ENCODE results near the gene MYEOV. TPM values are rescaled to one million over a fixed set of nuclear protein-coding genes. Genes with fewer than 3 reads are reported as not detected.

The MYEOV gene
- total RNA-seq, 1 experiment from 2014 or later, result 182 TPM

DNA sequence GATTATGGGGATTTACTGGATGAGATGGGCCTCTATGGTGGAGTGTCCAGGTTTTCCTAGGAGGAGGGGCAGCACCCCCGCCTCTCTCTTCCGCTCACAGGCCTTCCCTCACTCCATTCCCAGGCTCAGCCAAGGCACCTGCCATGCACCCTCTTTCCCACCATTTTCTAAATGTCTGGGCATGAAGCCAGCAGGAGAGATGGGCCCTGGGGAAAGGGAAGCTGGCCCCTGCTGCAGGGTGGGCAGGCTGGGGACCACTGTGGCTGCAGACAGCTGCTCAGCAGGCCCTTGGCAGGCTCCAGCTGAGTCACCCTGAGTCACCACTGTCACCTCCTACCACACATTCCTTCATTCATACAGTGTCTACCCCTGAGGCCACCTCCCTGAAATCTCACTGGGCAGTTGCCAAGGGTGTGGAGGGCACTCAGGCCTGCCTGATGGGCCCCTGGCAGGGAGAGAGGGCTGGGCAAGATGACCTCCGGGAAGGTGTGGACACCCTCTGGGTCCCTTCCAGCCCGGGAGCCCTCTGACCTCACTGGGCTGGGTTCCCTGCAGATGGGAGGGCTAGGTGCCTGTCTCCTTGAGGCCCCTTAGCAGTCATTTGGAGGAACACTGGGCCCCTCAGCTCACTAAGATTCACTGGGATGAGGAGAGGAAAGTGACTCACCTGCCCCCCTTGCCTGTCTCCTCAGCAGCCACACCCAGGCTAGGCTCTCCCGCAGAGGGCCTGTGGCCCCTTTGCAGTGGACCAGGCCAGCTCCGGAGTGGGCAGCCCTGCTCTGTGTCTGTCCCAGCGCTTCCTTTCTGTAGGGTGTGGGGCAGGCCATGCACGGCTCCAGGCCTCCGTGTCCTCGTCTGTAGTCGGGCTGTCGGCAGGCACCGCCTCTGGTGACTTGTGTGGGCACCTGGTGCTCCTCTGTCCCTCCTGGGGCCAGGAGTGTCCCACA, 7.8 kb downstream of the MYEOV start:
- no peaks in the 10 kb centered on the region for H3K27me3 ChIP-seq (ENCODE audit: insufficient read depth, low read depth)
- peak overlapping the region; percentile 98 for H3K27ac ChIP-seq
- intact Hi-C loops (cut with micrococcal nuclease; ENCODE audit: unreplicated experiment), result loop anchor here (1.0 to 5.0 kb wide), 8 partner anchors 19 to 339 kb away; no protein-coding TSS in a partner anchor
- peak overlapping the region; percentile 98 for H3K4me2 ChIP-seq
- ChIA-PET POLR2A (ENCODE audit: unreplicated experiment) (interaction anchor here (0.5 to 1.1 kb wide), 8 partner anchors 14 to 344 kb away, joined by 3 to 7 read pairs (median 3); no protein-coding TSS in a partner anchor), CTCF (interaction anchor here (0.9 kb wide), 1 partner anchor 170 kb away, joined by 3 read pairs; no protein-coding TSS in a partner anchor)
- no peaks in the 10 kb centered on the region for H3K9me2 ChIP-seq (ENCODE audit: insufficient read depth)
- peaks cover 75% of the 10 kb centered on the region for H3K4me1 ChIP-seq (replicated peaks; ENCODE audit: insufficient read depth)
- peaks cover 72% of the 10 kb centered on the region for H3K36me3 ChIP-seq (ENCODE audit: low read depth)
- H3K79me2 ChIP-seq (ENCODE audit: low read depth), result peaks cover 91% of the 10 kb centered on the region
- peaks cover 78% of the 10 kb centered on the region for H3F3A ChIP-seq (ENCODE audit: insufficient read depth, low read depth)
- DNase-seq, result peak; percentile 99 to 100
- H2AFZ ChIP-seq, result no peak overlapping the region
- BruUV-seq (replicated peaks), result no TSS peak
- H3K9me3 ChIP-seq (ENCODE audit: insufficient read depth, low read depth), result no peaks in the 10 kb centered on the region
- H4K20me1 ChIP-seq (ENCODE audit: insufficient read depth), result peaks cover 28% of the 10 kb centered on the region
- H3K4me3 ChIP-seq, result peak overlapping the region; percentile 97; the same call in 1 of the 2 replicates
- TF ChIP-seq EZH2 (IDR thresholded peaks at IDR 0.05; ENCODE audit: low read depth), result no peak
- TF ChIP-seq, protein P1, sequence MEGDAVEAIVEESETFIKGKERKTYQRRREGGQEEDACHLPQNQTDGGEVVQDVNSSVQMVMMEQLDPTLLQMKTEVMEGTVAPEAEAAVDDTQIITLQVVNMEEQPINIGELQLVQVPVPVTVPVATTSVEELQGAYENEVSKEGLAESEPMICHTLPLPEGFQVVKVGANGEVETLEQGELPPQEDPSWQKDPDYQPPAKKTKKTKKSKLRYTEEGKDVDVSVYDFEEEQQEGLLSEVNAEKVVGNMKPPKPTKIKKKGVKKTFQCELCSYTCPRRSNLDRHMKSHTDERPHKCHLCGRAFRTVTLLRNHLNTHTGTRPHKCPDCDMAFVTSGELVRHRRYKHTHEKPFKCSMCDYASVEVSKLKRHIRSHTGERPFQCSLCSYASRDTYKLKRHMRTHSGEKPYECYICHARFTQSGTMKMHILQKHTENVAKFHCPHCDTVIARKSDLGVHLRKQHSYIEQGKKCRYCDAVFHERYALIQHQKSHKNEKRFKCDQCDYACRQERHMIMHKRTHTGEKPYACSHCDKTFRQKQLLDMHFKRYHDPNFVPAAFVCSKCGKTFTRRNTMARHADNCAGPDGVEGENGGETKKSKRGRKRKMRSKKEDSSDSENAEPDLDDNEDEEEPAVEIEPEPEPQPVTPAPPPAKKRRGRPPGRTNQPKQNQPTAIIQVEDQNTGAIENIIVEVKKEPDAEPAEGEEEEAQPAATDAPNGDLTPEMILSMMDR (conservative IDR thresholded peaks at IDR 0.05), result no peak

DNA sequence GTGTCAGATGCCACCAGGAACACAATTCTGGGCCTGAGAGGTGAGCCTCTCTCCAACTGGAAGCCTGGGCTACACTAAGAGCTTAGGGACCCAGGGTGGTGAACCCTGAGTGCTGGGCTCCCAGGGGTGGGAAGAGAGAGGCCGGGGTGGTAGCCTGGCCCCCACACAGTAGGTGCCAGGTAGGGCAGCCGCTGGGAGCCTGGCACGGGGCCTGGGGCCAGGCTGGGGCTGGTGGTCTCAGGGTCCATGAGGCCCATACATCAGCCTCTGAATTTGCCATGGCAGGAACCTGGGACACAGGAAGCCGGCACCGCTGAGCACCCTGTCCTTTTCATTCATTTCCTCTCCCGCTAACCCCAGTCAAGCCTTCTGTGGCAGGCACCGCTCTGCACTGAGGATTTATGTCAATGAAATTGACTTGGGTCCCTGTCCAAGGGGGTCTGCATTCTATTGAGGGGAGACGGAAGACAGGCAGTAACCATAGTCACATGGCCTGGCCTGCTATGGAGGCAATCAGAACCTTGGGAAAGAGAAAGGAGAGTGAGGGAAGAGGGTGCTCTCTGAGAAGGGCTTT, 8.6 kb downstream of the MYEOV start:
- Histone ChIP-seq H3K79me2 (ENCODE audit: low read depth) (peaks cover 94% of the 10 kb centered on the region), H3K9me2 (ENCODE audit: insufficient read depth) (no peaks in the 10 kb centered on the region), H3K9me3 (ENCODE audit: insufficient read depth, low read depth) (no peaks in the 10 kb centered on the region), H4K20me1 (ENCODE audit: insufficient read depth) (peaks cover 36% of the 10 kb centered on the region), H3K36me3 (ENCODE audit: low read depth) (peaks cover 78% of the 10 kb centered on the region), H3K27ac (peak overlapping the region; percentile 98), H3K27me3 (ENCODE audit: insufficient read depth, low read depth) (no peaks in the 10 kb centered on the region), H3K4me2 (peak overlapping the region; percentile 98), H2AFZ (no peak overlapping the region), H3F3A (ENCODE audit: insufficient read depth, low read depth) (peaks cover 82% of the 10 kb centered on the region), H3K4me1 (replicated peaks; ENCODE audit: insufficient read depth) (peaks cover 72% of the 10 kb centered on the region), H3K4me3 (peak overlapping the region; percentile 48; the same call in 1 of the 2 replicates)
- ChIA-PET POLR2A (ENCODE audit: unreplicated experiment) (interaction anchor here (0.5 to 0.6 kb wide), 2 partner anchors 342 to 343 kb away, joined by 4 to 7 read pairs; no protein-coding TSS in a partner anchor), CTCF (interaction anchor here (0.9 kb wide), 1 partner anchor 171 kb away, joined by 3 read pairs; no protein-coding TSS in a partner anchor)
- DNase-seq, result no peak
- no TSS peak for BruUV-seq (replicated peaks)
- intact Hi-C loops (cut with micrococcal nuclease; ENCODE audit: unreplicated experiment), result loop anchor here (5.0 kb wide), 1 partner anchor 50 kb away; no protein-coding TSS in a partner anchor
- TF ChIP-seq, protein P1 (conservative IDR thresholded peaks at IDR 0.05), result no peak
- no peak for TF ChIP-seq EZH2 (IDR thresholded peaks at IDR 0.05; ENCODE audit: low read depth)

DNA sequence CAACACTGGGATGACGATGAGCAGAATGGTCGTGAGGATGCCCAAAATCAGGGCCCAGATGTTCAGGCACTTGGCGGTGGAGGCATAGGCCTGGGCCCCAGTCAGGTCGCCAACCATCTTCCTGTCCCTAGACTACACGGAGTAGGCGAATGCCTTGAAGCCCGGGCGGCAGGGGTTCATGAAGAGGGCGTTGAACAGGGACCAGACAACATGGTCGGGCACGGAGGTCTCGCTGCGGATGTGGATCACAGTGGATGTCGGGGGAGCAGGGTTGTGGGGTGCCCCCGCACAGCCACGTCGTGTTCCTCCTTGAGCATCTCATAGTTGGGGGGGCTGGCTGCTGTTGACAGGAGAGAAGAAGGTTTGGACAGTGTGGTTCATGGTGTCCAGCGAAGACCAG, 9.5 kb downstream of the MYEOV start:
- no peak overlapping the region for H3K4me3 ChIP-seq
- ChIA-PET CTCF (no interaction called here), POLR2A (ENCODE audit: unreplicated experiment) (no interaction called here)
- peak overlapping the region; percentile 98; the same call in 1 of the 2 replicates for H3K4me2 ChIP-seq
- peaks cover 72% of the 10 kb centered on the region for H3K4me1 ChIP-seq (replicated peaks; ENCODE audit: insufficient read depth)
- H2AFZ ChIP-seq, result no peak overlapping the region
- TF ChIP-seq EZH2 (IDR thresholded peaks at IDR 0.05; ENCODE audit: low read depth), result no peak
- TF ChIP-seq, protein P1 (conservative IDR thresholded peaks at IDR 0.05), result no peak
- H3K9me2 ChIP-seq (ENCODE audit: insufficient read depth), result no peaks in the 10 kb centered on the region
- BruUV-seq (replicated peaks), result no TSS peak
- no peaks in the 10 kb centered on the region for H3K27me3 ChIP-seq (ENCODE audit: insufficient read depth, low read depth)
- intact Hi-C loops (cut with micrococcal nuclease; ENCODE audit: unreplicated experiment), result loop anchor here (5.0 kb wide), 1 partner anchor 49 kb away; no protein-coding TSS in a partner anchor
- H3K79me2 ChIP-seq (ENCODE audit: low read depth), result peaks cover 96% of the 10 kb centered on the region
- H4K20me1 ChIP-seq (ENCODE audit: insufficient read depth), result peaks cover 45% of the 10 kb centered on the region
- DNase-seq, result no peak
- peaks cover 79% of the 10 kb centered on the region for H3K36me3 ChIP-seq (ENCODE audit: low read depth)
- H3F3A ChIP-seq (ENCODE audit: insufficient read depth, low read depth), result peaks cover 83% of the 10 kb centered on the region
- no peaks in the 10 kb centered on the region for H3K9me3 ChIP-seq (ENCODE audit: insufficient read depth, low read depth)
- 0 out of 2 replicates have a peak overlapping the region, but pooled peaks have one; percentile 98 for H3K27ac ChIP-seq
